K562 (cell line): ENCODE data around the gene RING1. TPM values are rescaled to one million over a fixed set of nuclear protein-coding genes. Genes with fewer than 3 reads are reported as not detected.
A peak's percentile ranks its signal among the peaks of the same experiment; 100 is the strongest.

Experiments used
- ARID4B ChIP-seq: sonication (generic); formaldehyde crosslinking; IDR thresholded peaks from 2 replicates; pipeline ENCODE4 v1.8.0; 2022; ENCODE audit warnings: mild to moderate bottlenecking, missing genetic modification reagents
- ELF2 ChIP-seq: fragments of 250-450 bp; sonication (Bioruptor Pico); IDR thresholded peaks from 2 replicates; pipeline ENCODE4 v1.5.0; 2021; ENCODE audit warnings: mild to moderate bottlenecking
- FOXP1 ChIP-seq: sonication (generic); formaldehyde crosslinking; IDR thresholded peaks from 2 replicates; pipeline ENCODE4 v1.8.0; 2022; ENCODE audit warnings: mild to moderate bottlenecking, missing genetic modification reagents
- MAZ ChIP-seq, 2 experiments: fragments of 450-650 bp in 1 of 2; sonication (generic) in 1 of 2; formaldehyde crosslinking; IDR thresholded peaks in 1 of 2; conservative IDR thresholded peaks in 1 of 2; 2 replicates each; pipeline versions ENCODE4 v1.4.0 to v1.5.0; 2020; ENCODE audit warnings: mild to moderate bottlenecking in 1 of 2, missing genetic modification reagents in 1 of 2
- MXD1 ChIP-seq: fragments of 250-450 bp; sonication (Bioruptor Pico); IDR thresholded peaks from 2 replicates; pipeline ENCODE4 v1.8.0; 2021; ENCODE audit warnings: borderline replicate concordance, mild to moderate bottlenecking, moderate library complexity; ENCODE audit not compliant: poor library complexity, severe bottlenecking
- REST ChIP-seq, 2 experiments: fragments of 450-650 bp; formaldehyde crosslinking in 1 of 2; IDR thresholded peaks; 2 replicates each; pipeline versions ENCODE4 v1.4.0 to v1.6.1; 2014 to 2020; ENCODE audit warnings: mild to moderate bottlenecking in 2 of 2, borderline replicate concordance in 1 of 2, low read depth in 1 of 2
- RUNX1 ChIP-seq: sonication (generic); IDR thresholded peaks from 2 replicates; pipeline ENCODE4 v1.6.1; 2016; ENCODE audit warnings: antibody characterized with exemption, low read depth
- TEAD4 ChIP-seq, 2 experiments: sonication (generic) in 1 of 2; formaldehyde crosslinking in 1 of 2; IDR thresholded peaks; 2 replicates each; pipeline versions ENCODE4 v1.6.1 to v1.8.0; 2012 to 2022; ENCODE audit warnings: borderline replicate concordance in 1 of 2, inconsistent platforms in 1 of 2, low read length in 1 of 2, mild to moderate bottlenecking in 1 of 2, missing genetic modification reagents in 1 of 2
- ZNF253 ChIP-seq: fragments of 250-450 bp; sonication (Bioruptor Pico); conservative IDR thresholded peaks from 2 replicates; pipeline ENCODE4 v1.6.1; 2021; ENCODE audit warnings: mild to moderate bottlenecking
- polyA plus RNA-seq, 8 experiments: library from polyadenylated mRNA; depleted of rRNA in 4 of 8; stranded (reverse) in 5 of 8; unstranded in 3 of 8; fragments of >200 nt; fragmentation: Nextera tagmentation in 2 of 8; fragmentation: Illumina TruSeq in 1 of 8; extraction: Ambion mirVana in 2 of 8; extraction: Trizol in 1 of 8; gene quantifications; 2 replicates each; pipeline versions ENCODE4 v1.2.1 to v1.2.3, GENCODE V29; 2011 to 2014; ENCODE audit warnings: inconsistent platforms in 1 of 8, missing spikeins in 1 of 8
- total RNA-seq, 7 experiments: library from RNA; depleted of rRNA in 6 of 7; stranded (reverse); fragments of >200 nt in 6 of 7; fragmentation: Illumina TruSeq in 2 of 7; extraction: Trizol in 2 of 7; gene quantifications; 2 replicates each; pipeline versions ENCODE4 v1.2.1 to v1.2.3, GENCODE V29; 2011 to 2021; ENCODE audit warnings: low replicate concordance in 1 of 7

The RING1 gene
- total and polyA plus RNA-seq, 9 of the 15 experiments (the other 6 are each of a cell fraction or from before 2014, with no cell fraction given): 4.2 to 59.1 (median 36.9) TPM

GRCh38 chr6:33195304-33196165 is 12.8 kb upstream of the RING1 start (continued):
- TF ChIP-seq REST (IDR thresholded peaks at IDR 0.05; ENCODE audit: borderline replicate concordance) (peak; percentile 97), REST (CRISPR knock-in tag; IDR thresholded peaks at IDR 0.05; ENCODE audit: low read depth) (peak; percentile 81), ARID4B (CRISPR knock-in tag) (0 out of 2 replicates have a peak, but pooled peaks have one; percentile 51), FOXP1 (0 out of 2 replicates have a peak, but pooled peaks have one; percentile 26), RUNX1 (no peak), ZNF253 (CRISPR knock-in tag) (no peak), TEAD4 (IDR thresholded peaks at IDR 0.05; ENCODE audit: low read length) (no peak), TEAD4 (CRISPR knock-in tag; IDR thresholded peaks at IDR 0.05; ENCODE audit: borderline replicate concordance) (0 out of 2 replicates have a peak, but pooled peaks have one; percentile 42), MXD1 (no peak), ELF2 (CRISPR knock-in tag) (no peak), MAZ (CRISPR knock-in tag; conservative IDR thresholded peaks at IDR 0.05 in 1 of 2, IDR thresholded peaks at IDR 0.05 in 1 of 2) (no peak)
